Endodermal cell (in vitro differentiated cells): ENCODE measurements around the gene ZBTB7C. TPM values are rescaled to one million over a fixed set of nuclear protein-coding genes. Genes with fewer than 3 reads are reported as not detected.

Source experiments
- DNase-seq: peaks from one replicate; pipeline ENCODE4 v3.0.0-alpha.2; 2017
- H3K27ac ChIP-seq: 2 replicates; pipeline ENCODE4 v1.5.1; 2013; ENCODE audit warnings: mild to moderate bottlenecking, low read depth, low read length, moderate library complexity
- H3K27me3 ChIP-seq: 2 replicates; pipeline ENCODE4 v1.6.1; 2013; ENCODE audit warnings: mild to moderate bottlenecking, low read length, moderate library complexity; ENCODE audit not compliant: insufficient read depth, control insufficient read depth, poor library complexity, severe bottlenecking
- H3K36me3 ChIP-seq: 2 replicates; pipeline ENCODE4 v1.7.0; 2013; ENCODE audit warnings: mild to moderate bottlenecking, low read length, moderate library complexity; ENCODE audit not compliant: control insufficient read depth, insufficient read depth
- H3K4me1 ChIP-seq: one replicate; pipeline ENCODE4 v1.7.0; 2013; ENCODE audit warnings: low read length; ENCODE audit not compliant: control insufficient read depth, insufficient read depth
- H3K4me3 ChIP-seq: 2 replicates; pipeline ENCODE4 v1.5.1; 2013; ENCODE audit warnings: mild to moderate bottlenecking, low read length, moderate library complexity
- H3K9ac ChIP-seq: 2 replicates; pipeline ENCODE4 v1.6.1; 2013; ENCODE audit warnings: mild to moderate bottlenecking, low read length, moderate library complexity; ENCODE audit not compliant: poor library complexity, severe bottlenecking; ENCODE audit errors: extremely low read depth
- H3K9me3 ChIP-seq: 2 replicates; pipeline ENCODE4 v1.6.1; 2013; ENCODE audit warnings: mild to moderate bottlenecking, low read length, moderate library complexity; ENCODE audit not compliant: control insufficient read depth
- H3K27ac Mint-ChIP-seq: 2 replicates; pipeline ENCODE4 v1.8.0; 2020; ENCODE audit warnings: mixed read lengths
- H3K27me3 Mint-ChIP-seq: 2 replicates; pipeline ENCODE4 v1.8.0; 2021; ENCODE audit warnings: mild to moderate bottlenecking, mixed read lengths; ENCODE audit not compliant: insufficient read depth
- H3K36me3 Mint-ChIP-seq: 2 replicates; pipeline ENCODE4 v1.8.0; 2020; ENCODE audit warnings: low read depth, mixed read lengths
- H3K4me1 Mint-ChIP-seq: 2 replicates; pipeline ENCODE4 v1.8.0; 2020; ENCODE audit warnings: mixed read lengths
- H3K4me3 Mint-ChIP-seq: 2 replicates; pipeline ENCODE4 v1.8.0; 2020; ENCODE audit warnings: mild to moderate bottlenecking, moderate library complexity, mixed read lengths
- H3K9me3 Mint-ChIP-seq: 2 replicates; pipeline ENCODE4 v1.8.0; 2020; ENCODE audit warnings: mild to moderate bottlenecking, mixed read lengths
- CTCF ChIP-seq: fragments of 200-600 bp; sonication (generic); conservative IDR thresholded peaks from 2 replicates; pipeline ENCODE4 v1.5.0; 2021; ENCODE audit warnings: antibody characterized with exemption, mild to moderate bottlenecking
- WGBS, 2 experiments: methylation state at CpG; one replicate each; pipeline versions ENCODE4 v1.1.5 to v1.1.7; 2013; ENCODE audit warnings: missing lambda C conversion rate in 2 of 2, mixed read lengths in 1 of 2; ENCODE audit not compliant: insufficient coverage in 1 of 2, insufficient read length in 1 of 2; 5-methylcytosine and 5-hydroxymethylcytosine counted together
- total RNA-seq, 2 donors: library from RNA; stranded (reverse); fragmentation: NEBNext Ultra II Directional in 1 of 2; extraction: Animal tissue kit (Norgen Biotek cat#: 25700) in 1 of 2; gene quantifications; 2 replicates in 1 of 2; 3 replicates in 1 of 2; pipeline ENCODE4 v1.2.1, GENCODE V29; 2021

Gene ZBTB7C
- total RNA-seq, 2 donors from 2014 or later: 0.31 to 0.62 TPM

DNA sequence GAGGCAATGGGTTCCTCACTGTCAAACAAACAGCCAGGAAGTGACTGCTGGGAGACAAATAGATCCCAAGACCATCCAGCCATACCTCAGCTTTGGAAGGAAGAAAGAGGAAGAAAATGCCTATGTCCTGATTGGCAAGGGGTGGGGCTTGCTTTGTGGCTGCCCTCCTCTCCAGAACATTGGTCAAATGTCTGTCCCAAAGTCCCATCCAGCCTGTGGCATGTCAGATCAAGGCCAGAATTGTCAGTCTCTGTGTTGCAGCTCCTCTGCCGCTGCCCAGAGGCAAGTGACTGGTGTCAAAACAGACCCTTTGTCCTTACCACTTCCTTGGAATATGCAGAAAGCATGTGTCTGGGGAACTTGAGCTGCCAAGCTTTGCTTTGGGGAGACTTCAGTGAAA, 415.8 kb downstream of the ZBTB7C start:
- Mint-ChIP-seq H3K9me3 (peaks cover 10% of the 10 kb centered on the region), H3K27ac (no peak overlapping the region), H3K27me3 (peaks cover 7% of the 10 kb centered on the region), H3K36me3 (no peaks in the 10 kb centered on the region), H3K4me3 (no peak overlapping the region), H3K4me1 (peaks cover 9% of the 10 kb centered on the region)
- H3K4me3 ChIP-seq: no peak overlapping the region
- H3K27me3 ChIP-seq: no peaks in the 10 kb centered on the region
- peaks cover 11% of the 10 kb centered on the region for H3K9me3 ChIP-seq
- no peak for DNase-seq
- H3K27ac ChIP-seq: no peak overlapping the region
- no peak for TF ChIP-seq CTCF
- 90 to 100% methylated on average over 1 of the region's 1 CpG for WGBS, 2 experiments
- H3K36me3 ChIP-seq: no peaks in the 10 kb centered on the region
- H3K4me1 ChIP-seq: peaks cover 4% of the 10 kb centered on the region
- no peak overlapping the region for H3K9ac ChIP-seq

- Mint-ChIP-seq H3K27me3 (peaks cover 7% of the 10 kb centered on the region), H3K9me3 (peaks cover 10% of the 10 kb centered on the region), H3K36me3 (no peaks in the 10 kb centered on the region), H3K4me1 (peaks cover 9% of the 10 kb centered on the region), H3K27ac (no peak overlapping the region), H3K4me3 (no peak overlapping the region)
- no peaks in the 10 kb centered on the region for H3K27me3 ChIP-seq
- no peak overlapping the region for H3K27ac ChIP-seq
- no peaks in the 10 kb centered on the region for H3K36me3 ChIP-seq
- no peak for TF ChIP-seq CTCF
- H3K4me1 ChIP-seq: peaks cover 4% of the 10 kb centered on the region
- no peak overlapping the region for H3K4me3 ChIP-seq
- WGBS, 2 experiments: 91 to 94% methylated on average over 5 to 6 of the region's 6 CpGs
- no peak for DNase-seq
- H3K9me3 ChIP-seq: peaks cover 11% of the 10 kb centered on the region
- no peak overlapping the region for H3K9ac ChIP-seq
Measured at GRCh38 chr18:47992976-47993375, 416.2 kb downstream of the ZBTB7C start.

- peaks cover 7% of the 10 kb centered on the region for H3K27me3 Mint-ChIP-seq
- DNase-seq: no peak
- no peak overlapping the region for H3K27ac Mint-ChIP-seq
- peaks cover 9% of the 10 kb centered on the region for H3K4me1 Mint-ChIP-seq
- H3K36me3 Mint-ChIP-seq: no peaks in the 10 kb centered on the region
- Histone ChIP-seq H3K27me3 (no peaks in the 10 kb centered on the region), H3K9ac (no peak overlapping the region), H3K9me3 (peaks cover 10% of the 10 kb centered on the region), H3K36me3 (no peaks in the 10 kb centered on the region), H3K4me1 (peaks cover 4% of the 10 kb centered on the region), H3K4me3 (no peak overlapping the region), H3K27ac (no peak overlapping the region)
- 90 to 92% methylated on average over 4 of the region's 4 CpGs for WGBS, 2 experiments
- TF ChIP-seq CTCF: no peak
- peaks cover 5% of the 10 kb centered on the region for H3K9me3 Mint-ChIP-seq
- H3K4me3 Mint-ChIP-seq: no peak overlapping the region
Measured at GRCh38 chr18:47992266-47992665, 416.9 kb downstream of the ZBTB7C start.
